Spleen (tissue), 7 donors: ENCODE measurements around the gene HMGN4.

ENCODE experiments used
- POLR2A ChIP-seq, 3 donors: fragments of 450-650 bp; IDR thresholded peaks; one replicate each; pipeline ENCODE4 v1.5.1; 2017; ENCODE audit warnings: antibody characterized with exemption in 3 of 3, mild to moderate bottlenecking in 1 of 3
- POLR2AphosphoS5 ChIP-seq, 3 donors: sonication (generic); formaldehyde crosslinking; IDR thresholded peaks; one replicate each; pipeline ENCODE4 v1.5.1; 2017; ENCODE audit warnings: antibody characterized with exemption in 3 of 3
- TF ChIP-seq, protein P1 (sequence below), 11 experiments: fragments of 200-600 bp in 7 of 11; fragments of 450-650 bp in 4 of 11; sonication (generic) in 4 of 11; IDR thresholded peaks in 8 of 11; conservative IDR thresholded peaks in 3 of 11; 1 replicate in 7 of 11; 2 replicates in 4 of 11; pipeline versions ENCODE4 v1.4.0 to v1.8.0; 2016 to 2021; ENCODE audit warnings: antibody characterized with exemption in 11 of 11, inconsistent platforms in 4 of 11, mild to moderate bottlenecking in 1 of 11
- donor health status: DM: no; HTN: no; CAD: no; lungs with moderate emphysema.
- donor health status: DM: no; HTN: no; CAD: no.
- donor health status: DM: no; HTN: no; CAD: no.

DNA sequence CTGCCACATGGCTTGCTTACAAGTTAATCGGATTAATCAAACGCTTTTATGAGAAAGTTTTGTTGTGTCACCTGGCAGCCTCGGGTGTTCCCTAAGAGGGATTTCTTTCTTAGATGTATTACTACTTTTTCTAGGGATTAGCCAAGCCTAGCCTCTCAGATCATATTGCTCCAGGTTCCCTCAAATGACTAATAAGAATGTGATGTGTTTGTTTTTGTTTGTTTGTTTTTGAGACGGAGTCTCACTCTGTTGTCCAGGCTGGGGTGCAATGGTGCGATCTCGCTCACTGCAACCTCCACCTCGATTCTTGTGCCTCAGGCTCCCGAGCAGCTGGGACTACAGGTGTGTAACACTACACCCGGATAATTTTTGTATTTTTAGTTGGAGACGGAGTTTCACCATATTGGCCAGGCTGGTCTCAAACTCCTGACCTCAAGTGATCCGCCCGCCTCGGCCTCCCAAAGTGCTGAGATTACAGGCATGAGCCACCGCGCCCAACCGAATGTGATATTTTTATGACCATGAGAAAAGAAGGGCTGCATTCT, 977 bp downstream of the HMGN4 start:
- TF ChIP-seq, protein P1, sequence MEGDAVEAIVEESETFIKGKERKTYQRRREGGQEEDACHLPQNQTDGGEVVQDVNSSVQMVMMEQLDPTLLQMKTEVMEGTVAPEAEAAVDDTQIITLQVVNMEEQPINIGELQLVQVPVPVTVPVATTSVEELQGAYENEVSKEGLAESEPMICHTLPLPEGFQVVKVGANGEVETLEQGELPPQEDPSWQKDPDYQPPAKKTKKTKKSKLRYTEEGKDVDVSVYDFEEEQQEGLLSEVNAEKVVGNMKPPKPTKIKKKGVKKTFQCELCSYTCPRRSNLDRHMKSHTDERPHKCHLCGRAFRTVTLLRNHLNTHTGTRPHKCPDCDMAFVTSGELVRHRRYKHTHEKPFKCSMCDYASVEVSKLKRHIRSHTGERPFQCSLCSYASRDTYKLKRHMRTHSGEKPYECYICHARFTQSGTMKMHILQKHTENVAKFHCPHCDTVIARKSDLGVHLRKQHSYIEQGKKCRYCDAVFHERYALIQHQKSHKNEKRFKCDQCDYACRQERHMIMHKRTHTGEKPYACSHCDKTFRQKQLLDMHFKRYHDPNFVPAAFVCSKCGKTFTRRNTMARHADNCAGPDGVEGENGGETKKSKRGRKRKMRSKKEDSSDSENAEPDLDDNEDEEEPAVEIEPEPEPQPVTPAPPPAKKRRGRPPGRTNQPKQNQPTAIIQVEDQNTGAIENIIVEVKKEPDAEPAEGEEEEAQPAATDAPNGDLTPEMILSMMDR (IDR thresholded peaks at IDR 0.05 in 8 of 11, conservative IDR thresholded peaks at IDR 0.05 in 3 of 11): no peak
- TF ChIP-seq POLR2AphosphoS5 (IDR thresholded peaks at IDR 0.05): no peak
- no peak for TF ChIP-seq POLR2A (IDR thresholded peaks at IDR 0.05)
